ENCODE measurements around the gene RAI14. TPM values are rescaled to one million over a fixed set of nuclear protein-coding genes. Genes with fewer than 3 reads are reported as not detected.

The RAI14 gene
- total RNA-seq, 1 donor from 2014 or later: 147 TPM

DNA sequence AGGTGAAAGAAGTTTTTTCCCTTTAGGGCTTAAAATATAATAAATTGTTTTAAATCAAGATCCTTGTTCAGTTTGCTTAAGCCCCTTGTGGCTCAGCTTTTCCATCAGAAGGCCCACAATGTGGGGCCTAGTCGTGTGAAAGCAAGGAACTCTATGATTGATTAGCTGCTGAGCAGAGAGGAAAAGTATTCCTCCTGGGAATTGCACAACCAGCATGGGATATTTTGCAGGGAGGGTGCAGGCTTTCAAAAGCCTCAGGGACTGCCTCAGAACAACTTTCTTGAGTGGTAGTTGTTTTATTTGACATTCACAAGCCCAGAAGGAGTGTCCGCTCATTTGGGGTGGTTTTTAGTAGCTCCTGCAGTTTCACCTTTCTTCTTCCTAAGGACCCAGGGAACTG is 202.7 kb downstream of the RAI14 start:
- DNase-seq (ENCODE audit: low spot score) (no peak), ATAC-seq (no peak)
- intact Hi-C loops (cut with DNase I): no loop called here

DNA sequence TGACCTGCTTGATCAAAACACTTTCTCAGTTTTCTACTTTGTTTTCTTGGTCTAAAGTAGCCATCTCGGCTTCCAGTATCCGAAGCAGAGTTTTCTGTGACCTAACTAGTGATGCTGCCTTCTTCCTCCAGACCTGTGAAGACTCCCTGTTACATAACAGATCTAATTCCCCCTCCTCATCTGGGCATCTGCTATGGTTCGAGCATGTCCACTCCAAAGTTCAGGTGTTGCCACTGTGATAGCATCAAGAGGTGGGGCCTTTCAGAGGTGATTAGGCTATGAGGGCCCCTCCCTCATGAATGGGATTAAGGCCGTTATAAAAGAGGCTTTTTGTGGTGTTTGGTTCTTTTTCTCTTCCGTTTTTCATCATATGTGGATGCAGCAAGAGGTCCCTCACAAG is 203.1 kb downstream of the RAI14 start:
- intact Hi-C loops (cut with DNase I): no loop called here
- DNase-seq (ENCODE audit: low spot score) (no peak), ATAC-seq (no peak)

DNA sequence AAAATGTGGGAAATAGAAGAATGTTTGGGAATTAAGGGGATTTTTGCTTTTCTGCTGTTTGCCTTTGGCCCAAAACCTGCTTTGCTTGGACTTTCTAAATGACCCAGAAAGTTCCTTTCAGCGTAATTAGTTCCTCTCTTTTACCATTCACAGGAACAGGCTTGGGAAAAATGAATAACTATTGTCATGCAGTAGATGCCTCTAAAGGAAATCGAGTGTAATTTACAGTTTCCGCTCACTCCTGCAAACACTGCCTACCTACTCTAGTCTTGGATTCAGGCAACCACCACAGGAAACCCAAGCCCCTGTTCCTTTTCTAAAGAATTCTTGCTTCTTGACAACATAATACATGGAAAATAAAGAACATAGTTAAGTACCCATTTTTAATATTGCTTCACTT is 207.8 kb downstream of the RAI14 start:
- ATAC-seq (no peak), DNase-seq (ENCODE audit: low spot score) (no peak)
- intact Hi-C loops (cut with DNase I): no loop called here

DNA sequence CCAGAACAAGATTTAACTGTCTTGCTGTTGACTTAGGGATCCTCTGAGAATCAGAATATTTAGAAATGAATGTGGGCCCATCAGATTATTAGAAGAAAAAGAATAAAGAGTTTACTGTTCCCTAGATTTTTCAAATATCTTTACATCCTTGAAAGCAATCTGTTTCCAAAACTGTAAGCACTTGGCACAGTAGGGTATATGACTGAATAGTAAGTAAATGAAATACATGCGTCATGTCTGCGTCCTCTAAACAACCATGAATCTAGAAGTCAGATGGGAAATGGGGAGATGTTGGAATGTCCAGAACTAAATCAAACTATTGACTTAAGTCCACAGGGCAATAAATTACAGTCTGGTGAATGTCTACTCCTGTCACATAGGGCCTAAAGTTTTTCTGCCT is 209.0 kb downstream of the RAI14 start:
- no peak for DNase-seq (ENCODE audit: low spot score)
- intact Hi-C loops (cut with DNase I): no loop called here
- no peak for ATAC-seq

DNA sequence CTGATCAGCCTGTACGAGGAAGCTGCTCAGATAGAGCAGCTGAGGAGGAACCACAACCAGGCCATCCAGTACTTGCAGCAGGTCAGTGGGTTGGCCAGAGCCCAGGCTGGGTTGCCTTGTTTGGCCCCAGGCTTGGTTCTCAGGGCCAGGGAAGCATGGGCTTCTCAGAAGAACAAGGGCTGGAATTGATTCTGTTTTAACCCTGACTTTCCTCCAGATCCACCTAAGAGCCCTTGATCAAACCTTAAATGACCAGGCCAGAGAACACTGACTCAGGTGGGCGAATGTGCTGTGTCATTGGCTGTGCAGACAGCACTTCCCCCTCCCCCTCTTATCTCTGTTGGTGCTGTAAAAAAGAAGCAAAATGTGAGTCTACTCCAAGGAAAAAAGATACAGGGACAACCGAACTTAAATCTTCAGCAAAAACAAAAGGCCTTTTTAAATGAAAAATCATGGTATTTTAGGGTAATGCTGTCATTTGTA is 210.9 kb downstream of the RAI14 start:
- DNase-seq (ENCODE audit: low spot score): no peak

DNA sequence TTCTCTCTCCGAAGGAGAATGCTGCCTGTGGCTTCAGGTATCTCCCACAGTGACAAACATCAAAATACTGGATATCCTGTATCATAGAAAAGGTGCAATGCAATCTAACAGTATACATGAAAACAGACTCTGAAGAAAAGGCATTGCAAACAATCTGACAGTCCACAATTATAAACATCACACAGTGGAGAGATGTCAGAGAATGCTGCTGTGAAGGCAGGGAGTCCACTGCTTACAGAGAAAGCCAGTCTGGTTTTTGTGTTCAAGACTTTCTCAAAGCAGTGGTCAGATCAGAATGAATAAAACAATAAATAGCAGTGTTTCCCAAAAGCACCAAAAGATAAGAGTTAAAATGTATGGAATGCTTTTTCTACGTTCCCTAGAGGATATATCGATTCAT is 211.5 kb downstream of the RAI14 start:
- ATAC-seq (no peak), DNase-seq (ENCODE audit: low spot score) (no peak)
- intact Hi-C loops (cut with DNase I): no loop called here

More for the DNA sequence above, 210.9 kb downstream of the RAI14 start:
- intact Hi-C loops (cut with DNase I): no loop called here
- ATAC-seq: peak; percentile 75

DNA sequence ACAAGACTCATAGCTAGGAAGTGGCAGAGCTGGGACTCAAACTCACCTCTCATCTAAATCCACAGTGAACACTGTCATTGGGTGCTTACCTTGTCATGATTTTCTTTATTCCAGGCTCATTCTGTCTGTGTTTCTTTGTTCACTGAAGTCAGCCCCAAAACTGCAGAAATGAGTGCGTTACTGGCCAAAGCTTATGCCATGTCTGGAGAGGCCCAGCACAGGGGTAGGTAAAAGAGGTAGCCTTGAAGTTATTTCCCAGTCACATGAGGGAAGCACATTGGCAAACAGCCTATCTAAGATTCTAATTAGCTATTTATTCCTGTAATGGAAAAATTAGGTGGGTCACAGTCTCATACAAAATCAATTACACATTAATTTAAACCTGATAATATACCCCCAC is 212.7 kb downstream of the RAI14 start:
- intact Hi-C loops (cut with DNase I): no loop called here
- no peak for ATAC-seq
- DNase-seq (ENCODE audit: low spot score): no peak

DNA sequence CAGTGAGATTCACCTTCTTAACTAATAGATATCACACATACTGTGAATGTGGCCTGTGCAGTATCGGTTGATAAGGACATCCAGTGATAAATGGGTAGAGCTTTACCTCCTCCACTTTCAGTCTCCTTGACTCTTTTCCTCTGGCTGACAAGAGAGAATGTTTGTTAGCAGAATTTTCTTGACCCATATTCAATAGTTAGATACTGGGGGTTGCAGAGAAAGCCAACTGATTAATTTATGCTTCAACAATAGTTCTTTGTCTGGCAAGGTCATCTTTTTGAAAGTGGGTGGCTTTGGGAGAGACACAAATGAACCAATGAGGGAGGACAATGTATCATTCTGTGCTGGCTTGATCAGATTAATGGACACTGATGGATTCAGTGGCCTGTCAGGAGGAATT is 213.1 kb downstream of the RAI14 start:
- intact Hi-C loops (cut with DNase I): no loop called here
- no peak for DNase-seq (ENCODE audit: low spot score)
- ATAC-seq: no peak

DNA sequence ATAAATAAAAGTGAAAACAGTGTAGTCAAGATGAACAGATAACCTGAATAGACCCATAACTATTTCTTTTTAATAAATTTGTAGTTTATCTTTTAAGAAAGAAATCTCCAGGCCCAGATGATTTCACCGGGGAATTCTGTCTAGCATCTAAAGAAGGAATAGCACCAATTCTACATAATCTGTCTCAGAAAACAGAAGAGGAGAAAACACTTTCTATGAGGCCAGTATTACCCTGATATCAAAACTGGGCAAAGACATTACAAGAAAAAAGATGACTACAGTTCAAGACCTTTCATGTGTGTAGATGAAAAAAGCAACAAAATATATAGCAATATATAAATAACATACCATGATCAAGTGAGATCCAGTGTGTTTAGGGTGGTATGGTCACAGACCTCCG is 214.3 kb downstream of the RAI14 start:
- no peak for DNase-seq (ENCODE audit: low spot score)
- intact Hi-C loops (cut with DNase I): no loop called here
- no peak for ATAC-seq

DNA sequence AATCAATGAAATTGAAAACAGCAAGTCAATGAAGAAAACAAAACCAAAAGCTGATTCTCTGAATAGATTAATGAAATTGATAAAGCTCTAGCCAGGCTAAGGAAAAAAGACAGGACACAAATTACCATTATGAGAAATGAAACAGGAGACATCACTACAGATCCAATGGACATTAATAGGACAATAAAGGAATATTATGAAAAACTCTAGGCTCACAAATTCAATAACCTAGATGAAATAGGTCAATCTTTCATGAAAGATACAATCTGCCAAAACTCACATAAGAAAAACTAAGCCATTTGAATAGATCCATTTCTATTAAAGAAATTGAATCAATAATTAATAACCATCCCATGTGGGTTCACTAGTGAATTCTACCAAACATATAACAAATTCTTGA is 220.1 kb downstream of the RAI14 start:
- no peak for ATAC-seq
- DNase-seq (ENCODE audit: low spot score): no peak
- intact Hi-C loops (cut with DNase I): no loop called here

DNA sequence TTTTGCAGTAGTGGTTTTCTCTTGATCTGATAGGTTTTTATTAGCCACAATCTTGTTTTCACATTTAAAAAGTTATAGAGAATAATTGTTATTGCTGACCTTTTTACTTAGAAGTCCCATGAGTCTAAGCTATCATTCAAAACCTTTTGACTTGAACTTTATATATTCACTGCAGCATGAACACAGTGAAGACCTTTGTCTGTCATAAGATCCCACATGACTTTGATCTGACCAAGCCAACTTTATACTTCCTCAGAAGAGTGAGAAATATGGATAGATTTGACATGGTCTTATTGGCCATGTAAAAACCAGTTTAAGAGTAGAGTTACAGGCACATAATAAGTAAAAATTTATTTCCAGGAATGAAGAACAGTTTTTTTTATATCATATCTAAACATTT is 225.1 kb downstream of the RAI14 start:
- no peak for DNase-seq (ENCODE audit: low spot score)

More for the DNA sequence above, 225.1 kb downstream of the RAI14 start:
- intact Hi-C loops (cut with DNase I): no loop called here
- no peak for ATAC-seq

Other genes with a start within 250 kb of the RAI14 start
- gene TTC23L, start 182.8 kb downstream of the RAI14 start, total RNA-seq: 5.9 TPM